Natural killer cell (primary cell): Measurements from ENCODE around the gene CALR3. TPM values are rescaled to one million over a fixed set of nuclear protein-coding genes. Genes with fewer than 3 reads are reported as not detected.

ENCODE experiments used
- ATAC-seq, 3 donors: fragments of 150-1000 bp in 2 of 3; fragments of 200-7000 bp in 1 of 3; cut with Tn5 transposase; 1 replicate in 1 of 3; 2 replicates in 2 of 3; pipeline ENCODE4 v1.10.0; 2021; ENCODE audit warnings: mild to moderate bottlenecking in 2 of 3, moderate library complexity in 2 of 3
- DNase-seq, 2 donors: peaks; one replicate each; pipeline versions ENCODE4 v3.0.0 to v3.0.0-alpha.2; 2013 to 2021; ENCODE audit warnings: mixed read lengths in 1 of 2
- H3K27ac ChIP-seq: one replicate; pipeline ENCODE4 v1.5.1; 2013; ENCODE audit warnings: mild to moderate bottlenecking, low read length
- H3K27me3 ChIP-seq: one replicate; pipeline ENCODE4 v1.6.1; 2013; ENCODE audit warnings: low read length; ENCODE audit not compliant: control insufficient read depth, insufficient read depth
- H3K36me3 ChIP-seq: one replicate; pipeline ENCODE4 v1.6.1; 2013; ENCODE audit warnings: low read length; ENCODE audit not compliant: control insufficient read depth, insufficient read depth
- H3K4me1 ChIP-seq: one replicate; pipeline ENCODE4 v1.6.1; 2013; ENCODE audit warnings: low read length; ENCODE audit not compliant: control insufficient read depth, insufficient read depth
- H3K4me3 ChIP-seq: one replicate; pipeline ENCODE4 v1.5.1; 2013; ENCODE audit warnings: low read length
- H3K9me3 ChIP-seq: one replicate; pipeline ENCODE4 v1.6.1; 2013; ENCODE audit warnings: low read length; ENCODE audit not compliant: control insufficient read depth, insufficient read depth
- H3K27ac Mint-ChIP-seq, 2 donors: one replicate each; pipeline ENCODE4 v1.8.0; 2022; ENCODE audit warnings: mild to moderate bottlenecking in 2 of 2, mixed read lengths in 2 of 2, moderate library complexity in 1 of 2
- H3K27me3 Mint-ChIP-seq, 2 donors: one replicate each; pipeline ENCODE4 v1.8.0; 2022; ENCODE audit warnings: low read depth in 2 of 2, mixed read lengths in 2 of 2
- H3K36me3 Mint-ChIP-seq: one replicate; pipeline ENCODE4 v1.8.0; 2022; ENCODE audit warnings: mixed read lengths
- H3K4me1 Mint-ChIP-seq, 2 donors: one replicate each; pipeline ENCODE4 v1.8.0; 2022; ENCODE audit warnings: mixed read lengths in 2 of 2
- H3K4me3 Mint-ChIP-seq: one replicate; pipeline ENCODE4 v1.8.0; 2022; ENCODE audit warnings: mild to moderate bottlenecking, moderate library complexity, mixed read lengths
- H3K9me3 Mint-ChIP-seq, 2 donors: one replicate each; pipeline ENCODE4 v1.8.0; 2022; ENCODE audit warnings: mixed read lengths in 2 of 2
- WGBS: methylation state at CpG from one replicate; pipeline ENCODE4 v1.1.7; 2013; ENCODE audit warnings: missing lambda C conversion rate; ENCODE audit not compliant: insufficient coverage; 5-methylcytosine and 5-hydroxymethylcytosine counted together
- intact Hi-C: fragments of 100-400 bp; cut with micrococcal nuclease; formaldehyde crosslinking; loops from one replicate; pipeline ENCODE4 v1.14.2; 2022
- total RNA-seq, 4 donors: library from RNA; stranded (reverse); fragments of 120-200 nt in 1 of 4; gene quantifications; one replicate each; pipeline versions ENCODE4 v1.2.3 to v1.2.4, GENCODE V29; 2013 to 2022
- TF ChIP-seq, protein P1 (sequence below): fragments of 200-600 bp; IDR thresholded peaks from one replicate; pipeline ENCODE4 v1.8.0; 2022; ENCODE audit warnings: antibody characterized with exemption

The CALR3 gene
- total RNA-seq, 3 donors from 2014 or later (not counting 1 experiment from before 2014, with no cell fraction given), result not detected

DNA sequence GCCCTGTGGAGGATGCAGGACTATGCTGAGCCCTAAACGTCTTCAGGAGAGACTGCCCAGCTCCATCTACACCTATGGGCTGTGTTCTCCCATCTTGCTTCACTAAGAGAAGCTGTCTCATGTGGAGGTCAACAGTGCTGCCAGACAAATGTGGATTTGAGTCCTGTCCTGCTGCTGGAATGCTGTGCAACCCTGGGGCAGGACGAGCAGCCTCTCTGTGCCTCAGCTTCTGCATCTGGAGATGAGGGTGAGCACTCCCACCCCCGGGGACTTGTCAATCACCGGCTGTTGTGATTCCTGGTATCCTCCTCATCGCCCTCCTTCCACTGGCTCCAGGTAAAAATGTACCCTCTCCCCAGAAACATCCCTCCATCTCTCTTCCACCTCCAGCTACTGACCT, 40.5 kb downstream of the CALR3 start:
- Mint-ChIP-seq H3K36me3 (no peaks in the 10 kb centered on the region), H3K27ac (peak overlapping the region; percentile 73 to 78), H3K9me3 (no peaks in the 10 kb centered on the region), H3K27me3 (no peaks in the 10 kb centered on the region), H3K4me3 (no peak overlapping the region), H3K4me1 (peaks cover 54 to 65% of the 10 kb centered on the region in 2 donors)
- 91% methylated on average over 5 of the region's 5 CpGs for WGBS
- ATAC-seq, result no peak
- no peaks in the 10 kb centered on the region for H3K9me3 ChIP-seq
- peaks cover 55% of the 10 kb centered on the region for H3K4me1 ChIP-seq
- no peaks in the 10 kb centered on the region for H3K27me3 ChIP-seq
- intact Hi-C loops, result no loop called here
- DNase-seq, result no peak
- H3K36me3 ChIP-seq, result no peaks in the 10 kb centered on the region
- no peak overlapping the region for H3K27ac ChIP-seq
- TF ChIP-seq, protein P1, sequence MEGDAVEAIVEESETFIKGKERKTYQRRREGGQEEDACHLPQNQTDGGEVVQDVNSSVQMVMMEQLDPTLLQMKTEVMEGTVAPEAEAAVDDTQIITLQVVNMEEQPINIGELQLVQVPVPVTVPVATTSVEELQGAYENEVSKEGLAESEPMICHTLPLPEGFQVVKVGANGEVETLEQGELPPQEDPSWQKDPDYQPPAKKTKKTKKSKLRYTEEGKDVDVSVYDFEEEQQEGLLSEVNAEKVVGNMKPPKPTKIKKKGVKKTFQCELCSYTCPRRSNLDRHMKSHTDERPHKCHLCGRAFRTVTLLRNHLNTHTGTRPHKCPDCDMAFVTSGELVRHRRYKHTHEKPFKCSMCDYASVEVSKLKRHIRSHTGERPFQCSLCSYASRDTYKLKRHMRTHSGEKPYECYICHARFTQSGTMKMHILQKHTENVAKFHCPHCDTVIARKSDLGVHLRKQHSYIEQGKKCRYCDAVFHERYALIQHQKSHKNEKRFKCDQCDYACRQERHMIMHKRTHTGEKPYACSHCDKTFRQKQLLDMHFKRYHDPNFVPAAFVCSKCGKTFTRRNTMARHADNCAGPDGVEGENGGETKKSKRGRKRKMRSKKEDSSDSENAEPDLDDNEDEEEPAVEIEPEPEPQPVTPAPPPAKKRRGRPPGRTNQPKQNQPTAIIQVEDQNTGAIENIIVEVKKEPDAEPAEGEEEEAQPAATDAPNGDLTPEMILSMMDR, result no peak
- H3K4me3 ChIP-seq, result no peak overlapping the region

DNA sequence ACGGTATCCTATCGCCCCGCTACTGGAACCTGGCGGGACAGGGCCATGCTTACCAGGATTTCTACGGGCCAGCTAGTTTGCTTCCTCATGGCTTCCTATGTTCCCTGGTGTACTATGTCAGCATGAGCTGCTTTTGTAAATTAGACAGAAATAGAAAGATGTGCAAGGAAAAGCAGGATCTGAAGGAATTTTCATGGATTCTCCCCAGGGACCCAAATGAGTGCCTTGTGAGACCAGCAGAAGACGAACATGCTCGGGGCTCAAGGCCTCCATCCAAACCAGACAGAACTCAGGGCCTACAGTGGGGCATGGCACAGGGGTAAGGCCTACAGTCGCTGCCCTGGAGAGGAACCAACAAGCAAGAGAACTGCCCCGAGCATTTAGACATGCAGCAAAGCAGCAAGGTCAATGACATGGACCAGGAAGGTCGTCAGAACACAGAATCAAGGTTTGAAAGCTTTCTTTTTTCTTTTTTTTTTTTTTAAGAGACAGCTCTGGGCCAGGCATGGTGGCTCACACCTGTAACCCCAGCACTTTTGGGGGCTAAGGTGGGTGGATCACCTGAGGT, 41.5 kb downstream of the CALR3 start:
- DNase-seq (no peak), ATAC-seq (no peak)
- Mint-ChIP-seq H3K4me1 (peaks cover 54 to 67% of the 10 kb centered on the region in 2 donors), H3K9me3 (peaks cover 0 to 3% of the 10 kb centered on the region in 2 donors), H3K36me3 (no peaks in the 10 kb centered on the region), H3K27ac (peak overlapping the region; percentile 67 to 72), H3K27me3 (no peaks in the 10 kb centered on the region), H3K4me3 (no peak overlapping the region)
- Histone ChIP-seq H3K9me3 (peaks cover 7% of the 10 kb centered on the region), H3K27ac (no peak overlapping the region), H3K4me3 (no peak overlapping the region), H3K27me3 (no peaks in the 10 kb centered on the region), H3K4me1 (peaks cover 65% of the 10 kb centered on the region), H3K36me3 (no peaks in the 10 kb centered on the region)
- intact Hi-C loops, result no loop called here
- TF ChIP-seq, protein P1, result no peak
- 95% methylated on average over 10 of the region's 10 CpGs for WGBS

DNA sequence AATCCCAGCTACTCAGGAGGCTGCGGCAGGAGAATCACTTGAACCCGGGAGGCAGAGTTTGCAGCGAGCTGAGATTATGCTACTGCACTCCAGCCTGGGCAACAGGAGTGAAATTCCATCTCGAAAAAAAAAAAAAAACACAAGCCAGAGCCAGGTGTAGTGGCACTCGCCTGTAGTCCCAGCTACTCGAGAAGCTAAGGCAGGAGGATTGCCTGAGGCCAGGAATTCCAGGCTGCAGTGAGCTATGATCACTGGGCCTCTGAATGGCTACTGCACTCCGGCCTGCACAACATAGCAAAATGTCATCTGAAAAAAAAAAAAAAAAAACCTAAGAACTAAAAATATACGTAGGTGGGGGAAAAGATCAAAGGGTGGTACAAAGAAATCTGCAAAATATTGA, 43.6 kb downstream of the CALR3 start:
- intact Hi-C loops, result no loop called here
- H3K36me3 ChIP-seq, result no peaks in the 10 kb centered on the region
- no peaks in the 10 kb centered on the region for H3K27me3 Mint-ChIP-seq
- TF ChIP-seq, protein P1, result no peak
- peaks cover 57 to 66% of the 10 kb centered on the region in 2 donors for H3K4me1 Mint-ChIP-seq
- no peak for ATAC-seq
- WGBS, result 95% methylated on average over 6 of the region's 8 CpGs
- H3K4me3 Mint-ChIP-seq, result no peak overlapping the region
- H3K9me3 Mint-ChIP-seq, result peaks cover 0 to 3% of the 10 kb centered on the region in 2 donors
- H3K4me1 ChIP-seq, result peaks cover 65% of the 10 kb centered on the region
- no peaks in the 10 kb centered on the region for H3K27me3 ChIP-seq
- H3K27ac ChIP-seq, result no peak overlapping the region
- no peak for DNase-seq
- H3K9me3 ChIP-seq, result peaks cover 7% of the 10 kb centered on the region
- no peak overlapping the region for H3K27ac Mint-ChIP-seq
- no peaks in the 10 kb centered on the region for H3K36me3 Mint-ChIP-seq
- no peak overlapping the region for H3K4me3 ChIP-seq
